Epidermal melanocyte (primary cell): Measurements from ENCODE around the gene MYO9A.
A peak's percentile ranks its signal among the peaks of the same experiment; 100 is the strongest.
"Not testable (repeated sequence)": the region's sequence is repeated elsewhere in the genome, so short reads cannot be mapped to it uniquely, and the experiment has no call there.

Source experiments
- DNase-seq: peaks from one replicate; pipeline ENCODE4 v3.0.0; 2011; ENCODE audit warnings: low spot score; ENCODE audit not compliant: insufficient read length

MYO9A gene

GRCh38 chr15:72141171-72142084 lies 23.5 kb upstream of the MYO9A start:
- no peak for DNase-seq

- DNase-seq = no peak
These were observed 22.1 kb upstream of the MYO9A start for GRCh38 chr15:72140088-72140487.

GRCh38 chr15:72139667-72140066 lies 21.7 kb upstream of the MYO9A start:
- DNase-seq = no peak

GRCh38 chr15:72136170-72137051 lies 18.5 kb upstream of the MYO9A start:
- no peak for DNase-seq

GRCh38 chr15:72135719-72136118 lies 17.8 kb upstream of the MYO9A start:
- DNase-seq = no peak

DNA sequence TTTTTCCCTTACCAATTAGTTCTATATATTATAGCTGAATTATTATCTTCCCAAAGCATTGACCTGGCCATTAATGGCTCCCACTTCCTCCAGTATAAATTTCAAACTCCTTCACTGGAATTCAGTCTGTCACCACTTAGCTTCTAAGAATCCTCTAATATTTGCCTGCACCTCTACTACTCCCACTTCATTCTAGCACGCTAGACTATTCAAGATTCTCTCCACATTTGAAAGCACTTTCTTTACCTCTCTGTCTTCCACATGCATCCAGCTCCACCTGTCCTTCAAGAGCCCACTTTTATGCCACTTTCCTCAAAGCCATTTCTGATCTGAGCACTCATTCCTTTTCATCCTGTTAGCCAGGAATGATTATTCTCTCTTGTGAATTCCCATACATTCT lies 15.3 kb upstream of the MYO9A start:
- no peak for DNase-seq

- DNase-seq = no peak
These were observed 14.0 kb upstream of the MYO9A start for GRCh38 chr15:72131922-72132321.

DNA sequence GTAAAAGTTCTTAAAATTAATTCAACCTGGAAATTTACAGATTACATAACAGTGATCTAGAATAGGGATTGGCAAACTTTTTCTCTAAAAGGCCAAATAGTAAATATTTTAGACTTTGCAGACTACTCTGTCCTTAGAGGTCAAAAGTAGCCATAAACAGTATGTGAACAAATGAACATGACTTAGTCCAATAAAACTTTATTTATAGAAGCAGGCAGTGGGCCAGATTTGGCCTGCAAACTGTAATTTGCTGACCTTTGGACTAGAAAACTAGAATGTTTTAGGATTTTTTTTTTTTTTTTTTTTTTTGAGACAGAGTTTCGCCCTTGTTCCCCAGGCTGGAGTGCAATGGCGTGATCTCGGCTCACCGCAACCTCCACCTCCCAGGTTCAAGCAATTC lies 12.3 kb upstream of the MYO9A start:
- DNase-seq = no peak

GRCh38 chr15:72128359-72128758 lies 10.4 kb upstream of the MYO9A start:
- no peak for DNase-seq

DNA sequence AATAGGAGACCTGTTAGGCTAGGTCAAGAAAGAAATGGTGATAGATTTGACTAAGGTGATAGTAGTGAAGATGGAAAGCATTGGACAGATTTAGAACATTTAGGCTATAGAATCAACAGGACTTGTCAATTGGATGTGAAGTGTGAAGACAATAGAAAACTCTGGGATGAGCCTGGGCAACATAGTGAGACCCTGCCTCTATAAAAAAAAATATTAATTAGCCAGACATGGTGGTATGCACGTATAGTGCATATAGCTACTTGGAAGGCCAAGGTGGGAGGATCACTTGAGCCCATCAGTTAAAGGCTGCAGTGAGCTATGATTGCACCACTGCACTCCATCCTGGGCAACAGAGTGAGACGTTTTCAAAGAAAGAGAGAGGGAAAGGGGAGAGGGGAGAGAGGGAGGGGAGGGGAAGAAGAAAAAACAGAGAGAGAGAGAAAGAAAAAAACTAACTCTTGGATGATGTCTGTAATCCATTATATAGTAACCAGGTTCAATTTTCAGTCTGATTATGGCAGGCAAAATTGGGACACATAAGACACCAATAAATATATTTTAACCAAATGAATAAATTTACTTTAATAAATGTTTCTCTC lies 9.9 kb upstream of the MYO9A start:
- no peak for DNase-seq

DNA sequence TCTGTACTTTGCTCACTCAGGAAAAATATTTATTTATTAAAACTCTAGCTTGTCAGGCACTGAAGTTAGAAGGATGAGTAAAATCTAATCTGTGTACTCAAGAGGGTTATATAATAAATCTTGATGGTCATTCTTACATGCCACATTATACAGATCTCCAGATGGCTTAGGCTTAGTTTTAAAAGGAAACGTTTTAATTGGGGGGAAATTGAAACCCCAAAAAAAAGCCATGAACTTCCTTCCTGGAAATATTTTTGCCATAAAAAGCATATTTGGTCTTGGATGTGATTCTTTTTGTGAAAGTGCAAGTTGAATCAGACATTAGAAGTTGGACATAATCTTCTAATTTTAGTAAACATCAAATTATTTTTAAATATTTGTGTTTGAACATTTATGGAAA lies 6.3 kb upstream of the MYO9A start:
- DNase-seq = no peak

DNA sequence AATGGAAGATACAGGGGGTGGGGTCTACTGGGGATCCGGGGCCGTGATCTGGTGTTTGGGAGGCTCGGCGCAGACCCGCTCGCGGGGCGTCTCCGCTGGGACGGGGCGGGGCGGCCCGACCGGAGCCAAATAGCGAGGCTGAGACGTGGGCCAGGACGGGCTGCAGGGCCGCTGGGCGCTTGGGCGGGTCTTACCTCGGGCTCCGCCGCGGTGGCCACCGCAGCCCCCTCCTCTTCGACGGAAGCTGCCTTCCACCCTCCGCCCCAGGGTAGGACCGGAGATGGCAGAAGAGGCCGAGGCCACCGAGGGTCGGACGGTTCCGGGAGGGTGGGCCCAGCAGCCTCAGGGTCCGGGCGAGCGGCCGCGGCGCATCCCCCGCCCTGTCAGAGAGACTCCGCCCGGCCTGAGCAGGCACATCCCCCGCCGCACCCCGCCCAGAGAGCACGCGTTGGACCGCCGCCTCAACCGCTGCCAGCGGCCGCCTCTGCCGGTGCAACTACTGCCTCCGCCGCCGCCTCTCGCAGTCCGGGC lies 399 bp downstream of the MYO9A start:
- DNase-seq = peak; percentile 74

DNA sequence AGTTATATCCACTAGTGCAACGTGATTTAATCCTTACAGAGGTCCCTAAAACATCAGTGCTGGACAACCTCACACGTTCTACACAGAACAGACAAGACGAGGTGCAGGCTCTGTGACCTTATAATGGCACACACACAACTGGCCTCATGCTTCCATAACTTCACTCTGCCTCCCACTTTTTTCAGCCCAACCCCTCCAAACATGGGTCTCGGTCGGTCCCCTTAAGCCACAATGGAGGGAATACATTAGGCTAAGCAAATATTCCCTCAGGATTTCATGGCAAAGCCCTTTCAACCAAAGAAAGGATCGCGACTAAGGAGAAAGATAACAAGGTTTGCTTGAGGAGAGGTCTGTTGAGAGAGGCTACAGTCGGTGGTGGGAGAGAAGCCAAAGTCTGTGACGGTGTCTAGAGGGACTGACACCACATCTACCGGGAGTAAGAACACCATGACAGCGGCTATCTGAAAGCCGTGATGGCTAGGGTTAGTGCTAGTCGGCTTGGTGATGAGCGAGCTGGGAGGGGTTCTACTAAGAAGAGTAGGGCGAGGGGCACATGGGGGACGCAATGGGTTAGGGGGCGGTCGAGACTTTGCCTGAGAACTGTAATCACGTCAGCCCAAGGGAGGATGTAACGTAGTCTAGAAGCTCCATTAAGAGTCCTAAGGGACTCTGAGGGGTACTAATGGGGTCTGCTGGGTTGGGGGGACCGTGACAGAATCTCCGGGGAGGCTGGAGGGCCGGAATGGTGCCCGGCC lies 1.0 kb downstream of the MYO9A start:
- DNase-seq = no peak

DNA sequence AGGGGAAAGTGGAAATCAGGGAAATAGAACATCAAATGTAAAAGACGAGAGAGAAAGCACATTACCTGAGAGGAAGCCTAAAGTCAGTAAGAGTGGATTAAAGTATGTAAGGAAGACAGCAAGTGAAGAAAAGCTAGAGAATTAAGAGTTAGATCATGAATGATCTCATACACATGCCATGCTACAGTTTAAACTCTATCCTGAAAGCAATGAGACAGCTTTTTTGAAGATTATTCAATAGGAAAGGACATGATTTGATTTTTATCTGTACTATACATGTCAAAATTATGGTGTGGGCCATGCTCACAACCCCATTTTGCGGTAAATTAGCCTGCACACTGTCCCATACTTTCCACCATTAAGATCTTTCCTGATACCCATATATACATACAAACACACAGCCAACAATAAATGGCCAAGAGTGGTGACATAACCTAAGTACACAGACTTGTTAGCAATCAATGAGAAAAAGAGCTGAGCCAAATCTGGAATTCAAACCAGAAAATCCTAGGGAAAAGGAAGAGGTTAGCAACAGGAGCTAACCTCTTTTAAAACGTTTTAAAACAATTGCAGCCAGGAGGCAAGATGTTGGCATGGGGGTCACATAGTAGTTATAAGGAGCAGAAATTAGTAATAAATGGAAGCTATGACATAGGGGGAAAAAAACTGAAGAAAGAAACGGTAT lies 4.5 kb downstream of the MYO9A start:
- DNase-seq = no peak

DNA sequence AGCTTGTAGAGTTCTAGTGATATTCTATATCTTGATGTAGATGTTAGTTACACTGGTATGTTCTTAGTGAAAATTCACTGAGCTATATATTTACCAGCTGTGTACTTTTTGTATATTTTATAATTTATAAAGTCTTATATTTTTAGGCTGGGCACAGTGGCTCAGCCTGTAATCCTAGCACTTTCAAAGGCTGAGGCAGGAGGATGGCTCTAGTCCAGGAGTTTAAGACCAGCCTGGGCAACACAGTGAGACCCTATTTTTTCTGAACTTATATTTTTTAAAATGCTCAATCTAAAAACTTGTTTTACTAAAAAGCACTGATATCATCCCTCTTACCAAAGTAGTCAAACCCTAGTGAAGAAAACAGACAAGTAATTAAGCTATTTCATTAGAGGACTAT lies 5.1 kb downstream of the MYO9A start:
- no peak for DNase-seq

DNA sequence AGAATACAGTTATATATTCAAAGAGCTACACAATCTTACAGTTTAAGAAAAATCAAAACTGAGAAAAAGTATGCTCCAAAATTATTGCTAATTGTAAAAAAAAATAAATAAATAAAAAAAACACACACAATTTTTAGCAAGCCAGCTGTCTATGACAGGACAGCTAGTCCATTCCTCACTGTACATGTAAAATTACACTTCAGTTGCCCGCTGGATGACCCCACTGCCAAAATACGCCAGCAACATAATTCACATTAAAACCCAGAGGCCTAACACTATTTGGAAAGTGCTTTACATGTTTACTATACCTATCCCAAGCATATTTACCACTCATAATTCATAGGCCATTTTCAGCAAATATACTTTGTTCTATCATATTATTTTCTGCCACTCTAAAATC lies 5.8 kb downstream of the MYO9A start:
- DNase-seq = no peak

- no peak for DNase-seq
These were observed 7.6 kb downstream of the MYO9A start for GRCh38 chr15:72110355-72110754.

GRCh38 chr15:72106068-72106467 lies 11.9 kb downstream of the MYO9A start:
- no peak for DNase-seq

- DNase-seq = no peak
These were observed 12.8 kb downstream of the MYO9A start for GRCh38 chr15:72105111-72105510.

DNA sequence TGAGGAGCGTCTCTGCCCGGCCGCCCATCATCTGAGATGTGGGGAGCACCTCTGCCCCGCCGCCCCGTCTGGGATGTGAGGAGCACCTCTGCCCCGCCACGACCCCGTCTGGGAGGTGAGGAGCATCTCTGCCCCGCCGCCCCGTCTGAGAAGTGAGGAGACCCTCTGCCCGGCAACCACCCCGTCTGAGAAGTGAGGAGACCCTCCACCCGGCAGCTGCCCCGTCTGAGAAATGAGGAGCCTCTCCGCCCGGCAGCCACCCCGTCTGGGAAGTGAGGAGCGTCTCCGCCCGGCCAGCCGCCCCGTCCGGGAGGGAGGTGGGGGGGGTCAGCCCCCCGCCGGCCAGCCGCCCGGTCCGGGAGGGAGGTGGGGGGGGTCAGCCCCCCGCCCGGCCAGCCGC lies 17.4 kb downstream of the MYO9A start:
- DNase-seq = not testable (repeated sequence)
